ENCODE data around the gene TRIM9. TPM values are rescaled to one million over a fixed set of nuclear protein-coding genes. Genes with fewer than 3 reads are reported as not detected.

TRIM9 gene
- total RNA-seq, 1 experiment from 2014 or later, result 2.6 TPM

GRCh38 chr14:51008446-51008845 is 86.5 kb downstream of the TRIM9 start:
- DNase-seq (no peak), ATAC-seq (no peak)
- POLR2A ChIA-PET (ENCODE audit: unreplicated experiment), result no interaction called here
- Histone ChIP-seq H3F3A (ENCODE audit: low read length, unreplicated experiment) (peaks cover 6% of the 10 kb centered on the region), H3K36me3 (ENCODE audit: low read depth, low read length) (no peaks in the 10 kb centered on the region), H4K20me1 (ENCODE audit: low read length) (no peaks in the 10 kb centered on the region), H3K9me2 (replicated peaks; ENCODE audit: low read length) (no peaks in the 10 kb centered on the region), H3K79me2 (ENCODE audit: low read length) (no peaks in the 10 kb centered on the region), H3K4me2 (ENCODE audit: low read length) (no peak overlapping the region), H3K9ac (ENCODE audit: low read length) (no peak overlapping the region), H3K4me1 (ENCODE audit: insufficient read depth, low read length) (peaks cover 45% of the 10 kb centered on the region), H3K27ac (ENCODE audit: low read length) (no peak overlapping the region), H3K4me3 (ENCODE audit: low read length) (no peak overlapping the region), H2AFZ (ENCODE audit: low read length) (no peak overlapping the region), H3K27me3 (ENCODE audit: low read length) (no peaks in the 10 kb centered on the region), H3K9me3 (ENCODE audit: low read length) (no peaks in the 10 kb centered on the region)
- BruUV-seq (replicated peaks), result no TSS peak
- no peak for TF ChIP-seq EZH2phosphoT487 (IDR thresholded peaks at IDR 0.05; ENCODE audit: borderline replicate concordance, low read length)
- TF ChIP-seq EZH2 (IDR thresholded peaks at IDR 0.05; ENCODE audit: low read length, unreplicated experiment), result no peak
- TF ChIP-seq CTCF (conservative IDR thresholded peaks at IDR 0.05; ENCODE audit: low read depth, low read length), result no peak
- CTCF ChIA-PET, result no interaction called here
- intact Hi-C loops (cut with micrococcal nuclease), result loop anchor here (5.0 kb wide), 1 partner anchor 209 kb away; no protein-coding TSS in a partner anchor

GRCh38 chr14:51006781-51007211 is 88.1 kb downstream of the TRIM9 start:
- no TSS peak for BruUV-seq (replicated peaks)
- POLR2A ChIA-PET (ENCODE audit: unreplicated experiment), result interaction anchor here (0.6 kb wide), 1 partner anchor 140 kb away, joined by 5 read pairs; no protein-coding TSS in a partner anchor
- Histone ChIP-seq H3K4me1 (ENCODE audit: insufficient read depth, low read length) (peaks cover 45% of the 10 kb centered on the region), H3K4me2 (ENCODE audit: low read length) (peak overlapping the region; percentile 73), H3K36me3 (ENCODE audit: low read depth, low read length) (no peaks in the 10 kb centered on the region), H3K27me3 (ENCODE audit: low read length) (no peaks in the 10 kb centered on the region), H3K4me3 (ENCODE audit: low read length) (peak overlapping the region; percentile 6; the same call in 1 of the 2 replicates), H3K79me2 (ENCODE audit: low read length) (no peaks in the 10 kb centered on the region), H2AFZ (ENCODE audit: low read length) (peak overlapping the region; percentile 9), H3F3A (ENCODE audit: low read length, unreplicated experiment) (peaks cover 6% of the 10 kb centered on the region), H3K9me3 (ENCODE audit: low read length) (no peaks in the 10 kb centered on the region), H3K27ac (ENCODE audit: low read length) (peak overlapping the region; percentile 75), H4K20me1 (ENCODE audit: low read length) (no peaks in the 10 kb centered on the region), H3K9me2 (replicated peaks; ENCODE audit: low read length) (no peaks in the 10 kb centered on the region), H3K9ac (ENCODE audit: low read length) (peak overlapping the region; percentile 27)
- intact Hi-C loops (cut with micrococcal nuclease), result loop anchor here (5.0 kb wide), 1 partner anchor 211 kb away; no protein-coding TSS in a partner anchor
- DNase-seq (peak; percentile 86), ATAC-seq (peak; percentile 77)
- TF ChIP-seq CTCF (conservative IDR thresholded peaks at IDR 0.05; ENCODE audit: low read depth, low read length) (no peak), EZH2phosphoT487 (IDR thresholded peaks at IDR 0.05; ENCODE audit: borderline replicate concordance, low read length) (no peak), EZH2 (IDR thresholded peaks at IDR 0.05; ENCODE audit: low read length, unreplicated experiment) (no peak)
- CTCF ChIA-PET, result no interaction called here

- H3K9me3 ChIP-seq (ENCODE audit: low read length), result no peaks in the 10 kb centered on the region
- TF ChIP-seq EZH2phosphoT487 (IDR thresholded peaks at IDR 0.05; ENCODE audit: borderline replicate concordance, low read length) (no peak), EZH2 (IDR thresholded peaks at IDR 0.05; ENCODE audit: low read length, unreplicated experiment) (no peak), CTCF (conservative IDR thresholded peaks at IDR 0.05; ENCODE audit: low read depth, low read length) (no peak)
- CTCF ChIA-PET, result interaction anchor here (1.0 kb wide), 1 partner anchor 151 kb away, joined by 3 read pairs; no protein-coding TSS in a partner anchor
- POLR2A ChIA-PET (ENCODE audit: unreplicated experiment), result no interaction called here
- no peak for DNase-seq
- no peak for ATAC-seq
- no peaks in the 10 kb centered on the region for H3K27me3 ChIP-seq (ENCODE audit: low read length)
- peak overlapping the region; percentile 27 for H3K9ac ChIP-seq (ENCODE audit: low read length)
- intact Hi-C loops (cut with micrococcal nuclease), result loop anchor here (5.0 kb wide), 1 partner anchor 211 kb away; no protein-coding TSS in a partner anchor
- peak overlapping the region; percentile 20; the same call in 1 of the 2 replicates for H2AFZ ChIP-seq (ENCODE audit: low read length)
- BruUV-seq (replicated peaks), result no TSS peak
- H3K36me3 ChIP-seq (ENCODE audit: low read depth, low read length), result no peaks in the 10 kb centered on the region
- peak overlapping the region; percentile 75 for H3K27ac ChIP-seq (ENCODE audit: low read length)
- peak overlapping the region; percentile 73 for H3K4me2 ChIP-seq (ENCODE audit: low read length)
- H3K4me1 ChIP-seq (ENCODE audit: insufficient read depth, low read length), result peaks cover 45% of the 10 kb centered on the region
- no peaks in the 10 kb centered on the region for H3K79me2 ChIP-seq (ENCODE audit: low read length)
- H3K4me3 ChIP-seq (ENCODE audit: low read length), result peak overlapping the region; percentile 6
- no peaks in the 10 kb centered on the region for H4K20me1 ChIP-seq (ENCODE audit: low read length)
- H3K9me2 ChIP-seq (replicated peaks; ENCODE audit: low read length), result no peaks in the 10 kb centered on the region
- peaks cover 6% of the 10 kb centered on the region for H3F3A ChIP-seq (ENCODE audit: low read length, unreplicated experiment)
These were observed 88.6 kb downstream of the TRIM9 start for GRCh38 chr14:51006324-51006723.
